Measurements from ENCODE around the gene SMU1. TPM values are rescaled to one million over a fixed set of nuclear protein-coding genes. Genes with fewer than 3 reads are reported as not detected.

The SMU1 gene
- total and polyA plus RNA-seq, 7 donors = 8.4 to 18.4 (median 15.5) TPM

DNA sequence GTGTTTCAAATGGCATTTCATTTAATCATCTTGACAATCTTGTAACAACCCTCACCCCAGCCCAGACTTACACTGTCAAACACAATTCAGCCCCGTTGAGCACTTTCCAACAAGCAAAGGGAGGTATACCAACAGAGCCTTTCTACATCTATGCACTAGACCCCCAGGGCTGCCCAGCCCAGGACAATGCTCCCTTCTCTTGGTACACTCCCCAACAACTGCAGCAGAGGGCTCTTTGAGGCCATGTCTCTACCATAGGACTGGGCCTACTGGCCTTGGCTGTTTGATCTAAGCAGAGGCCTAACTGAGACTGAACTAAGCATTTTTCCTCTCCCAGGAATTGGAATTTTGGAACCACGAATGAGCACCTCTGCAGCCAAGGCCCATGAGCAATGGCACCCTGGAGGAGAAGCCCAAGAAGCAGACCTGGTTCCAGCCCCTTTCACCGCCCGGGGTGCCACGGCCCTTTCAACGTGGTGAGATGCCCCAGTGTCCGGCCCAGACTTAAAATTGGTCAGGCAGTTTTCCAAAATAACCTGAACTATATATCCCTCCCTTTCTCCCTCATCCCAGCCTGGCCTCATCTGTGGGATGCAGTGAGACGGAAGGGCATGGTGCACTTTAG is 47.0 kb upstream of the SMU1 start:
- intact Hi-C loops (cut with DNase I) = no loop called here
- DNase-seq (no peak), ATAC-seq (no peak)
- no peak overlapping the region for H3K27ac ChIP-seq
- H3K4me3 ChIP-seq = no peak overlapping the region
- H3K4me1 ChIP-seq = peaks cover 13% of the 10 kb centered on the region
- H3K9me3 ChIP-seq = no peaks in the 10 kb centered on the region
- peaks cover 0 to 52% of the 10 kb centered on the region in 2 donors for H3K36me3 ChIP-seq (ENCODE audit: insufficient read depth in 1 of 2, low read depth in 1 of 2)
- H3K27me3 ChIP-seq (ENCODE audit: insufficient read depth in 3 of 3, low read length in 2 of 3) = no peaks in the 10 kb centered on the region
- TF ChIP-seq, protein P1, sequence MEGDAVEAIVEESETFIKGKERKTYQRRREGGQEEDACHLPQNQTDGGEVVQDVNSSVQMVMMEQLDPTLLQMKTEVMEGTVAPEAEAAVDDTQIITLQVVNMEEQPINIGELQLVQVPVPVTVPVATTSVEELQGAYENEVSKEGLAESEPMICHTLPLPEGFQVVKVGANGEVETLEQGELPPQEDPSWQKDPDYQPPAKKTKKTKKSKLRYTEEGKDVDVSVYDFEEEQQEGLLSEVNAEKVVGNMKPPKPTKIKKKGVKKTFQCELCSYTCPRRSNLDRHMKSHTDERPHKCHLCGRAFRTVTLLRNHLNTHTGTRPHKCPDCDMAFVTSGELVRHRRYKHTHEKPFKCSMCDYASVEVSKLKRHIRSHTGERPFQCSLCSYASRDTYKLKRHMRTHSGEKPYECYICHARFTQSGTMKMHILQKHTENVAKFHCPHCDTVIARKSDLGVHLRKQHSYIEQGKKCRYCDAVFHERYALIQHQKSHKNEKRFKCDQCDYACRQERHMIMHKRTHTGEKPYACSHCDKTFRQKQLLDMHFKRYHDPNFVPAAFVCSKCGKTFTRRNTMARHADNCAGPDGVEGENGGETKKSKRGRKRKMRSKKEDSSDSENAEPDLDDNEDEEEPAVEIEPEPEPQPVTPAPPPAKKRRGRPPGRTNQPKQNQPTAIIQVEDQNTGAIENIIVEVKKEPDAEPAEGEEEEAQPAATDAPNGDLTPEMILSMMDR (IDR thresholded peaks at IDR 0.05) = no peak
- 90 to 96% (median 96%) methylated on average over 7 to 8 of the region's 8 CpGs for WGBS, 3 donors

DNA sequence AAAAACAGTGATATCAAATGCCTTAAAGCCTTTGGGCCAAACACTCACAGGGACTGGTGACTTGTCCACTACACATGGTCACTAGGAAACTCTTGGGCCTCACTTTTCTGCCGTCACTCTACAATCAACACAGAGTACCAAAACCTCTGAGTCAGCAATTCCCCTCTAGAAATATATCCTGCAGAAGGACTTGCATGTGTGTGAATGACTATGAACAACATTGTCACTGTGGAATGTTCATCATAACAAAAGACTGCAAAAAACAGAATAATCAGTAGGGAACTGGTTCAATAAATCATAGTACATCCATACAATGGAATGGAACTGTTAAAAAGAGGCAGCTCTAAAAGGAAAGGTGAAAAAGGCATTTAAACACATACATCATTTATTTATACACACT is 44.1 kb upstream of the SMU1 start:
- Histone ChIP-seq H3K27ac (no peak overlapping the region), H3K27me3 (ENCODE audit: insufficient read depth in 3 of 3, low read length in 2 of 3) (no peaks in the 10 kb centered on the region), H3K4me3 (no peak overlapping the region), H3K4me1 (peaks cover 6% of the 10 kb centered on the region), H3K9me3 (no peaks in the 10 kb centered on the region), H3K36me3 (ENCODE audit: insufficient read depth in 1 of 2, low read depth in 1 of 2) (peaks cover 0 to 47% of the 10 kb centered on the region in 2 donors)
- no peak for ATAC-seq
- no peak for DNase-seq
- WGBS, 3 donors = 81 to 87% (median 83%) methylated on average over 1 of the region's 1 CpG
- intact Hi-C loops (cut with DNase I) = no loop called here
- TF ChIP-seq, protein P1 (IDR thresholded peaks at IDR 0.05) = no peak

DNA sequence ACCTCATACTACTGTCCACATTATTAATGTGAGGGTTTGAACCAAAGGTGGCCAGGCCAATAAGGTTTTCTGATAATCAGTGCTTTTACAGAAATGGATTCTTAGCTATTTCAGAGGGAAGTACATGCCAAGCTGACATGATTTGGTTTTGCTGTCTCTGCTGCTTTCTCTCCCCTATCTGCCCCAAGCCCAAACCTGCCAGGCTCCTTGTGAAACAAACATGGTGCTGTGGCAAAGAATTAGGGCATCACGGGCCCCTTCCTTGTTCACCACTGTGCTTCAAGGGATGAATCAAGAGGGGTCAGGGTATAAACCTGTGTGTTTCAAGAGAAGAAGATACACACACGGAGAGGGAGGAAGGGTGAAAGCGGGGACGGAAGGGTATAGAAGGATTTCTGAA is 41.3 kb upstream of the SMU1 start:
- no peak overlapping the region for H3K27ac ChIP-seq
- WGBS, 3 donors = 90 to 92% (median 91%) methylated on average over 4 of the region's 4 CpGs
- intact Hi-C loops (cut with DNase I) = no loop called here
- H3K4me1 ChIP-seq = no peaks in the 10 kb centered on the region
- peaks cover 0 to 57% of the 10 kb centered on the region in 2 donors for H3K36me3 ChIP-seq (ENCODE audit: insufficient read depth in 1 of 2, low read depth in 1 of 2)
- no peak overlapping the region for H3K4me3 ChIP-seq
- DNase-seq (no peak), ATAC-seq (no peak)
- no peaks in the 10 kb centered on the region for H3K27me3 ChIP-seq (ENCODE audit: insufficient read depth in 3 of 3, low read length in 2 of 3)
- H3K9me3 ChIP-seq = no peaks in the 10 kb centered on the region
- TF ChIP-seq, protein P1 (IDR thresholded peaks at IDR 0.05) = no peak

DNA sequence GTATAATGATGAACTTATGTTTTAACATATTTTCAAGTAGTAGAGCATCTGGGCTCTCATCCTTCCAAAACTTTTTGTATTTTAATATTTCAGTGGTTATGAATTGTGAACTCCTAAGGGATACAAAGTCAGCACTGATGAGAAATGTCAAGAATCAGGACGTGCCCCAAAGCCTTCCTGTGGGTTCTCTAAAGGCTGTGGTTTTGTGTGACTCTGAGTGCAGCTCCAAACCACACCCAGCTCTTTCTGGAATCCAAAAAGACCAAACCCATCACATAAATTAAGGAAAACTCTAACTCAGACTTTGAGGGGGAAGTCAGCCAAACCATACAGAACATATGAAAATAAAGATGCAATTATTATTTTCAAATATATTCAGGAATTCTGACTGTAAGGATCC is 40.8 kb upstream of the SMU1 start:
- WGBS, 3 donors = 48 to 52% (median 49%) methylated on average over 1 of the region's 1 CpG
- Histone ChIP-seq H3K36me3 (ENCODE audit: insufficient read depth in 1 of 2, low read depth in 1 of 2) (peaks cover 0 to 62% of the 10 kb centered on the region in 2 donors), H3K4me3 (no peak overlapping the region), H3K4me1 (no peaks in the 10 kb centered on the region), H3K27me3 (ENCODE audit: insufficient read depth in 3 of 3, low read length in 2 of 3) (no peaks in the 10 kb centered on the region), H3K9me3 (no peaks in the 10 kb centered on the region), H3K27ac (no peak overlapping the region)
- no peak for ATAC-seq
- TF ChIP-seq, protein P1 (IDR thresholded peaks at IDR 0.05) = no peak
- no peak for DNase-seq
- intact Hi-C loops (cut with DNase I) = no loop called here

DNA sequence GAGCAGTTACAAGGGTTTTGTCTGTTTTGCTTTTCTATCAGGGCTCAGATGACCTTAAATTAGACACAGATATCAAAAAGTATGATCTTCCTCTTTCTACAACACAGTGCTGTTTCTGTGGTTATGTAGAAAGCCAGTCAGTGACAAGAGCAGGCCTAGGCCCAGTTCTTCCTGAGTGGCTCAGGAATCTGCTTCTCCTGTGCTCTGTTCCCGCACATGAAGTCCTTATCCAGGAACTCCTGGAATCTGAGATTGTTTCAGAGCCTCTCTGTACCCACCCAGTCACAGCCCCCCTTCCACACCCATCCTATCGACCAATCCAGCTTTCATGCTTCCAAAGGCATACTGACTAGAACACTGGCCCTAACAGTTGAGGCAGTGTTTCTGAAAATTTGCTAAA is 40.4 kb upstream of the SMU1 start:
- WGBS, 3 donors = 70 to 78% (median 74%) methylated on average over 2 of the region's 2 CpGs
- Histone ChIP-seq H3K36me3 (ENCODE audit: insufficient read depth in 1 of 2, low read depth in 1 of 2) (peaks cover 0 to 66% of the 10 kb centered on the region in 2 donors), H3K4me1 (no peaks in the 10 kb centered on the region), H3K27me3 (ENCODE audit: insufficient read depth in 3 of 3, low read length in 2 of 3) (no peaks in the 10 kb centered on the region), H3K4me3 (no peak overlapping the region), H3K27ac (no peak overlapping the region), H3K9me3 (no peaks in the 10 kb centered on the region)
- ATAC-seq (no peak), DNase-seq (no peak)
- TF ChIP-seq, protein P1 (IDR thresholded peaks at IDR 0.05) = no peak
- intact Hi-C loops (cut with DNase I) = no loop called here
